Upper lobe of left lung (tissue), 6 donors: ENCODE data around the gene RGS12. TPM values are rescaled to one million over a fixed set of nuclear protein-coding genes. Genes with fewer than 3 reads are reported as not detected.

ENCODE experiments used
- ATAC-seq, 2 donors: fragments of 200-7000 bp; cut with Tn5 transposase; one replicate each; pipeline ENCODE4 v1.9.1; 2022; ENCODE audit warnings: mild to moderate bottlenecking in 2 of 2, moderate library complexity in 2 of 2; ENCODE audit not compliant: low FRiP score in 2 of 2
- DNase-seq, 2 donors: peaks; one replicate each; pipeline ENCODE4 v3.0.0-alpha.2; 2019 to 2020
- H3K27ac ChIP-seq, 4 donors: fragments of 200-600 bp; sonication (generic); one replicate each; pipeline ENCODE4 v1.5.1; 2016 to 2019
- H3K27me3 ChIP-seq, 4 donors: fragments of 200-600 bp; sonication (generic); one replicate each; pipeline ENCODE4 v1.5.1; 2017 to 2019
- H3K36me3 ChIP-seq, 4 donors: fragments of 200-600 bp; sonication (generic); one replicate each; pipeline ENCODE4 v1.5.1; 2016 to 2019
- H3K4me1 ChIP-seq, 4 donors: fragments of 200-600 bp; sonication (generic); one replicate each; pipeline ENCODE4 v1.5.1; 2018 to 2019
- H3K4me3 ChIP-seq, 4 donors: fragments of 200-600 bp; sonication (generic); one replicate each; pipeline ENCODE4 v1.5.1; 2017 to 2019; ENCODE audit warnings: mild to moderate bottlenecking in 2 of 4, moderate library complexity in 1 of 4
- H3K9me3 ChIP-seq, 4 donors: fragments of 200-600 bp; sonication (generic); one replicate each; pipeline ENCODE4 v1.5.1; 2018 to 2019
- CTCF ChIP-seq, 6 experiments: fragments of 450-650 bp in 4 of 6; fragments of 200-600 bp in 2 of 6; sonication (generic) in 2 of 6; IDR thresholded peaks; one replicate each; pipeline ENCODE4 v1.5.1; 2016 to 2019; ENCODE audit warnings: antibody characterized with exemption in 6 of 6
- EP300 ChIP-seq, 4 donors: sonication (generic); formaldehyde crosslinking; IDR thresholded peaks; one replicate each; pipeline ENCODE4 v1.5.1; 2017; ENCODE audit warnings: antibody characterized with exemption in 4 of 4, control low read depth in 2 of 4
- POLR2A ChIP-seq, 4 donors: fragments of 450-650 bp; IDR thresholded peaks; one replicate each; pipeline ENCODE4 v1.5.1; 2016 to 2017; ENCODE audit warnings: antibody characterized with exemption in 4 of 4, mild to moderate bottlenecking in 2 of 4
- POLR2AphosphoS5 ChIP-seq, 2 donors: sonication (generic); formaldehyde crosslinking; IDR thresholded peaks; one replicate each; pipeline ENCODE4 v1.5.1; 2017; ENCODE audit warnings: antibody characterized with exemption in 2 of 2
- WGBS, 2 donors: methylation state at CpG; one replicate each; pipeline ENCODE4 v1.1.5; 2017 to 2018; 5-methylcytosine and 5-hydroxymethylcytosine counted together
- total RNA-seq, 6 donors: library from RNA; depleted of rRNA in 4 of 6; stranded (reverse); fragments of >200 nt in 4 of 6; gene quantifications; one replicate each; pipeline versions ENCODE4 v1.1.0 to v1.2.1, GENCODE V29; 2016 to 2021
- donor health status: DM: no; HTN: no; CAD: no; lungs with moderate emphysema.
- donor health status: DM: no; HTN: yes; CAD: no; lungs with severe emphysema.

Gene RGS12
- total RNA-seq, 6 donors from 2014 or later: 17.8 to 124 (median 49.7) TPM

GRCh38 chr4:3244747-3245146 lies 48.1 kb upstream of the RGS12 start:
- Histone ChIP-seq H3K4me3 (no peak overlapping the region), H3K9me3 (no peaks in the 10 kb centered on the region), H3K27me3 (no peaks in the 10 kb centered on the region), H3K36me3 (peaks cover 5 to 33% (median 21%) of the 10 kb centered on the region in 4 donors), H3K27ac (no peak overlapping the region), H3K4me1 (no peaks in the 10 kb centered on the region)
- DNase-seq (peak in 1 of 2 donors; percentile 44), ATAC-seq (no peak)
- TF ChIP-seq POLR2A (IDR thresholded peaks at IDR 0.05): no peak
- TF ChIP-seq EP300 (IDR thresholded peaks at IDR 0.05): no peak
- no peak for TF ChIP-seq POLR2AphosphoS5 (IDR thresholded peaks at IDR 0.05)
- no peak for TF ChIP-seq CTCF (IDR thresholded peaks at IDR 0.05)
- WGBS, 2 donors: 89% methylated on average over 9 of the region's 9 CpGs; no CpG with 5 or more reads in 1 of the 2 donors

GRCh38 chr4:3245676-3246075 lies 47.1 kb upstream of the RGS12 start:
- no peak overlapping the region for H3K27ac ChIP-seq
- H3K9me3 ChIP-seq: no peaks in the 10 kb centered on the region
- no peaks in the 10 kb centered on the region for H3K4me1 ChIP-seq
- peaks cover 0 to 24% (median 12%) of the 10 kb centered on the region in 4 donors for H3K36me3 ChIP-seq
- DNase-seq: peak in 1 of 2 donors; percentile 68
- H3K4me3 ChIP-seq: no peak overlapping the region
- H3K27me3 ChIP-seq: no peaks in the 10 kb centered on the region
- no peak for ATAC-seq
- TF ChIP-seq POLR2A (IDR thresholded peaks at IDR 0.05) (no peak), EP300 (IDR thresholded peaks at IDR 0.05) (no peak), CTCF (IDR thresholded peaks at IDR 0.05) (no peak), POLR2AphosphoS5 (IDR thresholded peaks at IDR 0.05) (no peak)
- 91% methylated on average over 5 of the region's 6 CpGs; no CpG with 5 or more reads in 1 of the 2 donors for WGBS, 2 donors

GRCh38 chr4:3246458-3247398 lies 46.1 kb upstream of the RGS12 start:
- H3K27ac ChIP-seq: no peak overlapping the region
- H3K9me3 ChIP-seq: no peaks in the 10 kb centered on the region
- ATAC-seq (no peak), DNase-seq (peak in 1 of 2 donors; percentile 62)
- H3K27me3 ChIP-seq: no peaks in the 10 kb centered on the region
- no peaks in the 10 kb centered on the region for H3K4me1 ChIP-seq
- no peak for TF ChIP-seq CTCF (IDR thresholded peaks at IDR 0.05)
- TF ChIP-seq POLR2A (IDR thresholded peaks at IDR 0.05): no peak
- no peak for TF ChIP-seq EP300 (IDR thresholded peaks at IDR 0.05)
- TF ChIP-seq POLR2AphosphoS5 (IDR thresholded peaks at IDR 0.05): no peak
- H3K36me3 ChIP-seq: peaks cover 0 to 14% (median 3%) of the 10 kb centered on the region in 4 donors
- 83 to 90% methylated on average over 7 to 15 of the region's 16 CpGs for WGBS, 2 donors
- no peak overlapping the region for H3K4me3 ChIP-seq

- Histone ChIP-seq H3K36me3 (peaks cover 0 to 11% (median 2%) of the 10 kb centered on the region in 4 donors), H3K27ac (no peak overlapping the region), H3K27me3 (no peaks in the 10 kb centered on the region), H3K4me1 (no peaks in the 10 kb centered on the region), H3K9me3 (no peaks in the 10 kb centered on the region), H3K4me3 (no peak overlapping the region)
- peak in 1 of 2 donors; percentile 29 for DNase-seq
- no peak for TF ChIP-seq CTCF (IDR thresholded peaks at IDR 0.05)
- no peak for TF ChIP-seq POLR2AphosphoS5 (IDR thresholded peaks at IDR 0.05)
- TF ChIP-seq POLR2A (IDR thresholded peaks at IDR 0.05): no peak
- no peak for TF ChIP-seq EP300 (IDR thresholded peaks at IDR 0.05)
- WGBS, 2 donors: 90 to 95% methylated on average over 8 to 21 of the region's 21 CpGs
- no peak for ATAC-seq
Observed at GRCh38 chr4:3247399-3248177, 45.2 kb upstream of the RGS12 start.
